ENCODE results near the gene IGFBP4. TPM values are rescaled to one million over a fixed set of nuclear protein-coding genes. Genes with fewer than 3 reads are reported as not detected.

Gene IGFBP4
- total RNA-seq, 4 donors from 2014 or later: 35.1 to 90.4 (median 39.6) TPM

DNA sequence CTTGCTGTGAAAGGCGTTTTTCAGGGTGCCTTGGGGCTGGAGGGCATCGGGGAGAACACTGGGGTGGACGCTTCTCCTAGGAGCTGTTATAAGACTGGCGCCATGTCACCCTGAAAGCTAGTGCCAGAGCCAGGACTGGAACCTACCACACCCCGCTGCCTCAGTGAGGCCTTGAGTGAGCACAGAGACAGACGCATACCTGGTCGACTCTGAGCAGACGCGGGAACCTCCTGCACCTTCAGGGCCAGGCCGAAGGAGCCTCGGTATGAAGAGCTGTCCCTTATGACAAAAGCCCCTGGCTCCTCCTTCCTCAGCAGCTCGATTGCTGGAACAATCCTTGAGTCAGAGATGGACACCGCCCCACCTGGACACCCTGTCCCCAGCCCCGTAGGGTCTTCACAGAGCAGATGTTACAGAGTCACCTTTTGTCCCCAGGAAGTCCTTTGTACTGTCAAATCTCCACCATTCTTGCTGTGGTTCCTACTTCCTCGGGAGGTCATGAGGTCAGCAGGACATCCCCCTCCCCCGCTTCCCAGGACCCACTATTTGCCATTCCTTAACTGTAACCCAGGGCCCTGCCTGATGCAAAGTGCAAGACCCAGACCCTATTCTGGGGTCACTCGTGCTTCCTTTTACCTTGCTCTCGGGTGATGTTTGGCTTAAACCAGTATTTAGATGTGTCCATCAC lies 41.2 kb downstream of the IGFBP4 start:
- intact Hi-C loops (cut with DNase I; ENCODE audit: low total_unique reads): no loop called here
- 65 to 76% methylated on average over 14 to 18 of the region's 18 CpGs for WGBS, 2 donors

DNA sequence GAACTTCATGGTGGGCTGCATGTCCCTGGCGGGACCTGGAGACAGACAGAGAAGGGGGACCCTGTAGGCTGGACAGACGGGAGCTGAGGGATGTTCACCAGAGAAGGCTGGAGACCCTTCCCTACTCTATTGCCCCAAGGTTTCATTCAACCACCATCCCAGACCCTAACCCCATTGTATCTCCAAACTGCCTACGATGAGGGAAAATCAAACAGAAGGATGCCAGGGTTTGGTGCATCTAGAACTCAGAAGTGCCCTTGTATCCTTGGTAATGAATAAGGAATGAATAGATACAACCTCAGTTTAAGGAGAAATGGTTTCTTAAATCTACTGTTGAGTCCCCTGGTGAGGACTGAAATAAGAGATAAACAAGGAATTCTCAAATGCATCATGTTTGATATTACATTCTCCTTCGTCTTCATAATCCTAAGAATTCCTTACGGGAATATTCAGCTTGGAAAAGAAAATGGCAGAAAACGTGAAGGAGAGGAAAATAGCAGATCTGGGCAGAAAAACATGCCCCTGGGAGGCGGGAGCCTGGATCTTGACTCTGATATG lies 41.8 kb downstream of the IGFBP4 start:
- WGBS, 2 donors: 80 to 82% methylated on average over 7 of the region's 7 CpGs
- intact Hi-C loops (cut with DNase I; ENCODE audit: low total_unique reads): no loop called here
- no peak for DNase-seq (ENCODE audit: low spot score in 2 of 2)
- no peak overlapping the region for H3K4me3 ChIP-seq (ENCODE audit: low read depth, poor library complexity, severe bottlenecking)
- no peak for TF ChIP-seq POLR2A (IDR thresholded peaks at IDR 0.05)
- TF ChIP-seq, protein P1, sequence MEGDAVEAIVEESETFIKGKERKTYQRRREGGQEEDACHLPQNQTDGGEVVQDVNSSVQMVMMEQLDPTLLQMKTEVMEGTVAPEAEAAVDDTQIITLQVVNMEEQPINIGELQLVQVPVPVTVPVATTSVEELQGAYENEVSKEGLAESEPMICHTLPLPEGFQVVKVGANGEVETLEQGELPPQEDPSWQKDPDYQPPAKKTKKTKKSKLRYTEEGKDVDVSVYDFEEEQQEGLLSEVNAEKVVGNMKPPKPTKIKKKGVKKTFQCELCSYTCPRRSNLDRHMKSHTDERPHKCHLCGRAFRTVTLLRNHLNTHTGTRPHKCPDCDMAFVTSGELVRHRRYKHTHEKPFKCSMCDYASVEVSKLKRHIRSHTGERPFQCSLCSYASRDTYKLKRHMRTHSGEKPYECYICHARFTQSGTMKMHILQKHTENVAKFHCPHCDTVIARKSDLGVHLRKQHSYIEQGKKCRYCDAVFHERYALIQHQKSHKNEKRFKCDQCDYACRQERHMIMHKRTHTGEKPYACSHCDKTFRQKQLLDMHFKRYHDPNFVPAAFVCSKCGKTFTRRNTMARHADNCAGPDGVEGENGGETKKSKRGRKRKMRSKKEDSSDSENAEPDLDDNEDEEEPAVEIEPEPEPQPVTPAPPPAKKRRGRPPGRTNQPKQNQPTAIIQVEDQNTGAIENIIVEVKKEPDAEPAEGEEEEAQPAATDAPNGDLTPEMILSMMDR (IDR thresholded peaks at IDR 0.05): no peak

More for the DNA sequence above, 41.2 kb downstream of the IGFBP4 start:
- no peak for DNase-seq (ENCODE audit: low spot score in 2 of 2)
- no peak for TF ChIP-seq POLR2A (IDR thresholded peaks at IDR 0.05)
- TF ChIP-seq, protein P1 (IDR thresholded peaks at IDR 0.05): no peak
- no peak overlapping the region for H3K4me3 ChIP-seq (ENCODE audit: low read depth, poor library complexity, severe bottlenecking)

DNA sequence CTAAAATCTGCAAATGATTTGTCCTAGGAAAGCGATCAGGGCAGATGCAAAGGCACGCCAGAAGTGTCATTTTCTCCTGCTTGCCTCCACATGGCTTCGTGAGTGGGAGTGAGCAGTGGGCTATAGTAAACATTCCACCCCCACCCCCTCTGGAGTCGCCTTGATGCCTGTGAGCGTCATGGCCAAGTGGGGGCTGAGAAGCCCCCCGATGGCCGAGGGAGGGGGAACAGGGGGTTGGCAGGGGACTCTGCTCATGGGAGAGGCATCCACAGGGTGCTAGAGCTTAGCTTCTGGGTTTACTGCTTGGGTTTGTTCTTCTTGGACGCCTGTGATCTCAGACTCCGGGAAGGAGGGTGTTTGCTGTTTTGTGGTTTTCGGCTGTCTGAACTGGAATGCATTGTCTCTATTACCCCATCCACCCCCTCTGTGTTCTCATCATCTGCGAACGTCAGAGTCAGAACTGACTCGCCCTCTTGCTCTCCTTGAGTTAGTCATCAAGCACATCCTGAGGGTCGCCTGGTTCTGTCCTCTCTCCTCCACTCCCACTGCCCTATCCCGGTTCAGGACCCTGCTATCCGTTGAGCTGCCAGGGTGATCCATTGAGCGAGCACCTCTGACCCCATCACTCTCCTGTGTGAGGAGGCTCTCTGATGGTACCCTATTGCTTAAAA lies 42.7 kb downstream of the IGFBP4 start:
- WGBS, 2 donors: 37 to 39% methylated on average over 17 of the region's 17 CpGs
- intact Hi-C loops (cut with DNase I; ENCODE audit: low total_unique reads): no loop called here
- TF ChIP-seq, protein P1 (IDR thresholded peaks at IDR 0.05): no peak
- TF ChIP-seq POLR2A (IDR thresholded peaks at IDR 0.05): no peak
- H3K4me3 ChIP-seq (ENCODE audit: low read depth, poor library complexity, severe bottlenecking): no peak overlapping the region
- DNase-seq (ENCODE audit: low spot score in 2 of 2): peak in 1 of 2 donors; percentile 78

DNA sequence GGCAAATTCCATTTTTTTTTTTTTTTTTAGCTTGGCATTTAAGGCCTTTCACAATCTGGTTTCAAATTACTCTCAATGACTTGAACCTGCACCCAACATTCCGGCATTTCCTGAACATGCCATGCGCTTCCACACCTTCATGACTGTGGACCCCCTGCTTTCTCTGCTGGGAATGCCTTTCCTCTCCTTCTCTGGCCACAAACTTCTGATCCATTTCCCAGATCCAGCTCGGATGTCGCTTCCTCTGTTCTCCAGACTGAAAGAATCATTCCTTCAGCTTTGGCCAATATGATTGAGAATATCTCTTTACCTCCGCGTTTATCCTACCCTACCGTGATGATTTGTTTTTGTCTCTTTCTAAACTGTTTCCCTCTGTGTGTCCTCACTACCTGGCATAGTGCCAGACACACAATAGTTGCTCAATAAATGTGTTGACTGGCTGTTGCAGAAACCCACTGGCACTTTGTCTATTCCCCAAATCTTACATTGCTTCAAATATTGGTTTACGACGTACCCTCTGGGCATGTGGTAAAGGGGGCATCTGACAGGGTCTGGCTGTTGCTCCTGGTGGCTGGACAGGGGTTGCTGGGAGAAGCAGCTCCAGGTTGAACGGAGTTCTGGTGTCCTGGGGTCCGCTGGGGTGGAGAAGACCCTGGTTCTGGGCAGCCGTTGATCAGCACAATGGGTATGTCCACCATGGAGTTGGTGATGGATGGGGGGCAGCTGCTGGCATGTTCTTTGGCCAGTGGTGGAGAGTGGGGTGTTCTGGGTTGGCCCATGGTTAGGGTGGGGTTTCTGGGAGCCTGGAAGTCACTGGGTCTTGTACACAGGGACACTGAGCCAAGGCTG lies 43.5 kb downstream of the IGFBP4 start:
- DNase-seq (ENCODE audit: low spot score in 2 of 2): no peak
- 63% methylated on average over 12 of the region's 12 CpGs for WGBS, 2 donors

DNA sequence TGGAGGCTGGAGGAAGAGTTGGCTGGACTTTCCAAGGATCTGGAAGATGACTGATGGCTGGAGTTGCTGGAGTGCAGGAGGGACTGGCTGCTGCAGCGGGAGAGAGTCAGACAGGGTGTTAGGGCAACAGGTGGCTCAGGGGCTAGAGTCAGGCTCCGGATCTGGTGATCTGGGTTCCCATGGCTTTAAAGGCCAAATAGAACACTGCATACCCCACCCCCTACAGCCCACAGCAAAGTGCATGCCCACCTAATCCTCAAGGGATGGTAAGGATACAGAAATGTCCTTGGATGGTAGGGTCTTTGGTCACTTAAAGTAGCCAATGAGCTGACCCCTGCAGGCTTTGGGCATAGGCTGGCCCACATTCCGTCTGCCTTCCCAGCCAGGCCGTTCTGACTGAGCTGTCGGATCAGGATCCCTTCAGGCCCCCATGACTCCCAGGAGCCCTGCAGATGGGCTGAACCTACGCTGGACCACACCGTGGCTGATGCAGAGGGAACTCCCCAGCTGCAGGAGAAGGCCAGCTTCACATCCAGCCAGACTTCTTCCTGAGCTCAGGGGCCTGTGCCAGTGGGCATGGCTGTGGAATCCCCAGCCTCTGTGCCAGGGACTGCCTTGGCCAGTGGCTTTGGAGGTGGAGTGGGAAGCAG lies 44.2 kb downstream of the IGFBP4 start:
- 53 to 67% methylated on average over 7 of the region's 7 CpGs for WGBS, 2 donors
- H3K4me3 ChIP-seq (ENCODE audit: low read depth, poor library complexity, severe bottlenecking): no peak overlapping the region
- intact Hi-C loops (cut with DNase I; ENCODE audit: low total_unique reads): no loop called here
- TF ChIP-seq, protein P1 (IDR thresholded peaks at IDR 0.05): no peak
- no peak for TF ChIP-seq POLR2A (IDR thresholded peaks at IDR 0.05)
- no peak for DNase-seq (ENCODE audit: low spot score in 2 of 2)

More for the DNA sequence above, 43.5 kb downstream of the IGFBP4 start:
- intact Hi-C loops (cut with DNase I; ENCODE audit: low total_unique reads): no loop called here
- H3K4me3 ChIP-seq (ENCODE audit: low read depth, poor library complexity, severe bottlenecking): no peak overlapping the region
- TF ChIP-seq POLR2A (IDR thresholded peaks at IDR 0.05): no peak
- TF ChIP-seq, protein P1 (IDR thresholded peaks at IDR 0.05): no peak

Data from lower leg skin (tissue), 4 donors.